ENCODE measurements around the gene HLCS. TPM values are rescaled to one million over a fixed set of nuclear protein-coding genes. Genes with fewer than 3 reads are reported as not detected.
"Not testable (repeated sequence)": the region's sequence is repeated elsewhere in the genome, so short reads cannot be mapped to it uniquely, and the experiment has no call there.

HLCS gene
- 19.2 TPM for polyA plus RNA-seq (2013, experiment 1 of 2; ENCODE audit: insufficient read length)
- polyA plus RNA-seq (2013, experiment 2 of 2; ENCODE audit: insufficient read length) = 20.8 TPM

GRCh38 chr21:36966066-36966820, at the start of gene HLCS:
Gene HLCS, minus strand, starts transcription at chr21:36966669. Its CDS starts 31 bp downstream, at chr21:36966638.
- DNase-seq = peak; percentile 81

- peak; percentile 77 for DNase-seq
Observed at GRCh38 chr21:37009740-37010341, 43.4 kb upstream of the HLCS start.

DNA sequence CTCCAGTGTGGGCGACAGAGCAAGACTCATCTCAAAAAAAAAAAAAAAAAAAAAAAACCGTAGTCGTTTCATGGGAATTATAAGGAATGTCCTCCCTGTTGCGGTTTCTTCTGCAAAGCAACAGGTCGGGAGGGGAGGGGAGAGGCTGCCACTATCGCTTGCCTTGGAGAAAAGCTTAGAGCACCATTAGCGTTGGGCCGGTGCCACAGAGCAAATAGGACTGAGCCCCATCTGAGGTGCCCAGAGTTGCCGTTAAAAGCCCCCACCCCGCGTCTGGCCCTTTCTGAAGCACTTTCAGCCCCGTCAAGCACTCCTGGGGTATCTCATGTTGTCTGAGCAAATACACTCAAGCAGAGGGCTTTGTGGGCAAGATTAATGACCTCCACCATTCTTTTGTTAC, 42.3 kb upstream of the HLCS start:
- DNase-seq = no peak

DNA sequence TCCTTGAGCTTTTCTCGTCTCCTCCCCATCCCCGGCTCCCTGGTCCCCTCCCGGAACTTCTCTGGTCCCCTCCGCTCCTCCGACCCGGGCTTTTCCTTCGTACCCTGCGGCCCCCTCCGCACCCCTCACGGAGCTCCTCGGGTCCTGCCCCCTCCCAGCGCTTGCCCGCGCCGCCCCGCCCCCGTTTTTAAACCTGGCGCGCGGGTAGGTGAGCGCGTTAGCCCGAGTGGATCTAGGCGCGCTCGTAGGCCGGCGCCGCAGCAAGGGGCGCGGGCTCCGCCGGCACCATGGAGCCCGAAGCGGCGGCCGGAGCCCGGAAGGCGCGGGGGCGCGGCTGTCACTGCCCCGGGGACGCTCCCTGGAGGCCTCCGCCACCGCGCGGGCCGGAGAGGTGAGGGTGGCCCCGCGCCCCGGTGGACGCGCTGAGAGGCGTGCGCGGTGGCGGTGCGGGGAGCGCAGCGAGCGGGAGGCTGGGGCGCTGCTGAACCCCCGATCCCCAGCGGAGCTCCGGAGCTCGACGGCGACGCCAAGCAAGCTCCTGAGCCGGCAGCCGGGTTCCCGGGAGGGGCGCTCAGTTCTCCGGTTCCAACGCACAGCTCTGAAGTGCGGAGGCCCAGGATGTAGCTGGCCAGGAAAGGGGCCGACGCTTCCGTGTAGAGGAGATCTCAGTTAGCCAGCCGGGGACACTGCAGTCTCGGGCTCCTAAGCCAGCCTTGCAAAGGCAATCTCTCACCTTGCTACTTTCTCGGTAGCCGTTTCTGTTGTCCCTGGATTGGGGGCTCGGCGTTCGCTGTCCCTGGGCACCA, 40.2 kb upstream of the HLCS start, which contains the start of gene RIPPLY3:
Gene RIPPLY3, plus strand, starts transcription at position 217 of the 806 bp plus-strand sequence. Its CDS starts 71 bp downstream, at position 288.
- DNase-seq = peak; percentile 30

DNA sequence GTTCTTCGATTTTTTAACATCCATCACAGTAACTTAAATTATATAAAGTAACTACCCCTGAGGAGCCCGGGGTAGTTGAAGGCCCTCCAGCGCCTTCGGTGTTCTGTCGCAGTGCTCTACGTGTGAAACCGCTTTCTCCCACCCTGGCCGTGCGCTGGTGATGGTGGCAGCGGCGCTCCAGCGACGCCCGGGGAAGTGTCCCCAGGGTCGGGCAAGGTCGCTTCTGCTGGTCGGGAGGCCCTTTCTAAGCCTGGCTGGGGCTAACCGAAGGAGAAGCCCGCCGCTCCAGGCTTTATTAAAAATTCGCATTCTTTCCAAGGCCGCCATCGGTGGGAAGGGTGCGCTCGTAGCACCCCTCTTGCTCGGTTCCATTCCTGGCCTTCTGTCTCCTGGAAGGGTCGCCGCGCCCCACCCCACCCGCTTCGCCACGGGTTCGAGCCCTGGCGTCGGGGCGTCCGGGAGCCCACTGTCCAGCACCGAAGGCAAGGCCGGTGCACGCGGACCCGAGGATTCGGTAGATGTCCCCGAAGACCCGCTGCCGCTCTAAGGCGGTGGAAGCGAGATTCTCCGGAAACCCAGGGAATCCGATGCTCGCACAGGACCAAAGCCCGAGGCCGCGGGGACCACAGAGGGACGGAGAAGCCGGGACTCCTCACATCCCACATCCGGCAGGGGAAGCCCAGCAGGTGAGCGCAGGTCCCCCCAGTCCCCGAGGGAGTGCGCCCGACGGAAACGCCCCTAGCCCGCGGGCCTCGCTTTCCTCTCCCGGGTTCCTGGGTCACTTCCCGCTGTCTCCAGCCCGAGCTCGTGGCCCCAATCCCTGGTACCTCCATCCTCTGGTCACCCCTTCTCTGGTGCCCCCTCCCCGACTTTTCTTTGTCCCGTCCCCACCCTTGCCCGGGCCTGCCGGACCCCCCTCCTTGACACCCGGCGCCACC, 39.3 kb upstream of the HLCS start:
- no peak for DNase-seq

DNA sequence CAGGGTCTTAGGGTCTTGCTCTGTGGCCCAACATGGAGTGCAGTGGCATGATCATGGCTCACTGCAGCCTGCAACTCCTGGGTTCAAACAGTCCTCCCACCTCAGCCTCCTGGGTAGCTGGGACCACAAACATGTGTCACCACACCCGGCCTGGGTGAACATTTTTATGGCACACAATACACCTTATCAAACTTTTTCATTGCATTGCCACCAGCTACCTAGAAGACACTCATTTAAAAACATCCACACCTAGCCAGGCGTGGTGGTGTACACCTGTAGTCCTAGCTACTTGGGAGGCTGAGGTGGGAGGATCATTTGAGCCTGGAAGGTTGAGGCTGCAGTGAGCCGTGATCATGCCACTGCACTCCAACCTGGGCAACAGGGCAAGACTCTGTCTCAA, 37.4 kb upstream of the HLCS start:
- not testable (repeated sequence) for DNase-seq

- not testable (repeated sequence) for DNase-seq
Observed at GRCh38 chr21:37002851-37003250, 36.4 kb upstream of the HLCS start.

- DNase-seq = peak; percentile 21
Observed at GRCh38 chr21:37001441-37001840, 35.0 kb upstream of the HLCS start.

DNA sequence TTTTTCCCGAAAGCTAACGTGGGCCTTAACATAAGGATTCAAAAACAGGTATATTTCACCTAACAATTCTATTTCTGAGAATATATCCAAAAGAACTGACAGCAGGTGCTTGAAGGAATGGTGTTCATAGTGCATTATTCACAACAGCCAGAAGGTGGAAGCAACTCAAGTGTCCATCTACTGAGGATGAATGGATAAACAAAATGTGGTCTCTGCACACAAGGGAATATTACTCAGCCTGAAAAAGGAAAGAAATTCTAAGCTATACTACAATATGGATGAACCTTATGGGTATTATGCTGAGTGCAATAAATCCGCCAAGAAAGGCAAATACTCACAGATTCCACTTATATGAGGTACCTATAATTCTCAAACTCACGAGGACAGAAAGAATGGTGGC, 33.9 kb upstream of the HLCS start:
- no peak for DNase-seq

- no peak for DNase-seq
Observed at GRCh38 chr21:36999131-36999898, 32.8 kb upstream of the HLCS start.

GRCh38 chr21:36995285-36995684, 28.8 kb upstream of the HLCS start:
- DNase-seq = not testable (repeated sequence)

GRCh38 chr21:36994501-36995158, 28.2 kb upstream of the HLCS start:
- no peak for DNase-seq

- no peak for DNase-seq
Observed at GRCh38 chr21:36992671-36993070, 26.2 kb upstream of the HLCS start.

DNA sequence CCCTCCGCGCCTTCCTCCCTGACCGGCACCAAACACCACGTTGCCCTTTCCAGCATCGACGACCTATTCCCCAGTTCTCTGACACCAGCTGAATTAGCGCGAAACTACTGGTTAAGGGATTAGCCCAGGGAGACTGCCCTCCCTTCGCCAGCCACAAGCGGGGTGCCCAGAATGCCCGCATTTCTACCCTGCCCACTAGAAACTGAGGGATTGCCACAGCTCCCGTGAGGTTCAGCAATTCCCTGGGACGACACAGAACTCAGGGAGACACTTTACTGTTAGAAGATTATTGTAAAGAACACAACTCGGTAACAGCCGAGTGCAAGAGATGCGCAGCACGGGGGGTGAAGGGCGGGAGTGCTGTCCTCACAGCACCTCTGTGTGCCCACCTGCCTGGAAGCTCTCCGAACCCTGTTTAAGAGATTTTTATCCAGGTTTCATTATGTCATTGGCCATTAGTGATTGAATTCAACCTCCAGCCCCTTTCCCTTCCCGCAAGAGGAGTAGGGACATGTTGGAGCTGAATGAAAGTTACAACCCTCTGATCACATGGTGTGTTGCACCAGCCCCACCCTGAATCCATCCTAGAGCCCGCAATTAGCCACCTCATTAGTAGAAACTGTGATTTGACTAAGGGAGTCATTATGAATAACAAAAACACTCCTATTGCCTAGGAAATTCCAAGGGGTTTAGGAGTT, 24.2 kb upstream of the HLCS start:
- no peak for DNase-seq

DNA sequence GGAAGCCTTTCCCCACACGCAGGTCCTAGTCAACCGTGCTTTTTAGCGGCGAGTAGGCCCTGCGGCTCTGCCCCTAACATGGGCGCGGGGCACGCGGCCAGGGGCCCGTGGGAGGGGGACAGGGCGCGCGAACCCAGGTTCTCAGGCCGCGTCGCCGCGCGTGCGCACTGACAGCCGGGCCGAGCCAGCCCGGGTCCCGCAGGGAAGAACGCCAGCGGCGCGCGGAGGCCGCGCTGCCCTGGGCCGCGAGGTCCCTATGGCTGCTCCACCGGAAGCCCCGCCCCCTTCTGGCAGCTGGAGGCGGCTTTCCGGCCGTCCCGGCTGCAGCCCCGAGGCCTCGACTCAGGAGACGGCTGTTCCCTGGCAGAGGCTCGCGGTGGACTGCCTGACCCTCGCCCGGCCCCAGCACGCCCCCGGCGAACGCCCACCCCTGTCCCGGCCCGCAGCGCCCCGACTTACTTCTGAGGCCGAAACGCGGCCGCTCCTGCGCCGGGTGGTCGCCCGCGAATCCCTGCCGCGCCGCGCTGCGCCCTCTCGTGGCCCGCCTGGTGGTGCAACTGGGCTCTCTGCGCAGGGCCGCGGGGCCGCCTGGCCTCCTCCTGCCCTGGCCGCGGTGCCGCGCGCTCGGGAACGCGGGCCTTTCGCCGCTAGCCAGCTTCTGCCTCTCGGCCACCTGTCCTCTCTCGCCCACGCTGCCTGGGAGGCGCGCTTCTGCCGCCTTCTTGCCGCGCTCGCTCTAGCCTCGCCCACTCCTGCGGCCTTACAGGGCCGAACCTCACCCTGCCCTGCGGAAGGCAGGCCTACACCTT, 23.4 kb upstream of the HLCS start:
- DNase-seq = peak; percentile 94

DNA sequence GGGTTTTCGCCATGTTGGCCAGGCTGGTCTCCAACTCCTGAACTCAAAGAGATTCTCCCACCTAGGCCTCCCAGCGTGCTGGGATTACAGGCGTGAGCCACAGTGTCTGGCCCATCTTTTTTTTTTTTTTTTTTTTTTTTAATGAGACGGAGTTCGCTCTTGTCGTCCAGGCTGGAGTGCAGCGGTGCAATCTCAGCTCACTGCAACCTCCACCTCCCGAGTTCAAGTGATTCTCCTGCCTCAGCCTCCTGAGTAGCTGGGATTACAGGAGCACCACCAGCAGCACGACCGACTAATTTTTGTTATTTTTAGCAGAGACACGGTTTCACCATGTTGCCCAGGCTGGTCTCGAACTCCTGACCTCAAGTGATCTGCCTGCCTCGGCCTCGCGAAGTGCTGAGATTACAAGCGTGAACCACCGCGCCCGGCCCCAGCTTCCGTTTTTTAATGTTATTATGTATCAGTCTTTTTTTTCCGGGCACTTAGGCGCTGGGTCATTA, 22.8 kb upstream of the HLCS start:
- not testable (repeated sequence) for DNase-seq

DNA sequence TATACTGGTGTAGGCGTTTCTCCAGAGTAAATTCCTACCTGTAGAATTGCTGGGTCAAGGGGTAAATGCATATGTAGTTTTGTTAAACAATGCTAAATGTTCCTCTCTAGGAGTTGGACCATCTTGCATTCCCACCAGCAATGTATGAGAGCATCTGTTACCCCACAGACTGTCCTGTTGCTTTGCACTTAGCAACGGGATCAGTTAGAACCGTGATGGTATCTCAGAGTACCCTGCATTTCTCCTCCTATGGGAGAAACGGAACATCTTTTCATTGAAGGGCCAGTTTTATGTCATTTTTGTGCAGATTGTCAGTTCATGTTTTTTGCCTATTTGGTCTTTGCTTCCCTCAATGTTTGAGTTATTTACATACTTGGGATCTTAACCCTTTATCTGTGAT, 22.1 kb upstream of the HLCS start:
- DNase-seq = no peak

DNA sequence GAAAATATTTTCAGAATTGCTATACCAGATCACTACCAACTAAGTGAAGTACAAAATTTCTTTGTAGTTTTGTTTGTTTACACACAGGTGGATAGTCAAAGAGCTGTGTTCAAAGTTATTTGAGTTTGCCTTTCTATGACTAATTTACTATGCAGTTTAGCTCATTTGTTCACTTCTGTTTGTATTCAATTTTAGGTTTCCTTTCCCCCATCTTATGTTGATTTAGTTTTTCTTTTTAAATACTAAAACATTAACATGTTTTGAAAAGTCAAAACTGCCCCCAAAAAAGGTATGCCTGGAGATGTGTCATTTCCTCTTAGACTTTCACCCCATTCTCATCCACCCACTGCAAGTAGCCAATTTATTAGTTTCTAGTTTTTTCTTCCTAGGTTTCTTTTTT, 21.4 kb upstream of the HLCS start:
- no peak for DNase-seq
